Spleen (tissue), 7 donors: ENCODE data around the gene ATP13A4.

Source experiments
- POLR2A ChIP-seq, 3 donors: fragments of 450-650 bp; IDR thresholded peaks; one replicate each; pipeline ENCODE4 v1.5.1; 2017; ENCODE audit warnings: antibody characterized with exemption in 3 of 3, mild to moderate bottlenecking in 1 of 3
- POLR2AphosphoS5 ChIP-seq, 3 donors: sonication (generic); formaldehyde crosslinking; IDR thresholded peaks; one replicate each; pipeline ENCODE4 v1.5.1; 2017; ENCODE audit warnings: antibody characterized with exemption in 3 of 3
- TF ChIP-seq, protein P1 (sequence below), 11 experiments: fragments of 200-600 bp in 7 of 11; fragments of 450-650 bp in 4 of 11; sonication (generic) in 4 of 11; IDR thresholded peaks in 8 of 11; conservative IDR thresholded peaks in 3 of 11; 1 replicate in 7 of 11; 2 replicates in 4 of 11; pipeline versions ENCODE4 v1.4.0 to v1.8.0; 2016 to 2021; ENCODE audit warnings: antibody characterized with exemption in 11 of 11, inconsistent platforms in 4 of 11, mild to moderate bottlenecking in 1 of 11
- donor health status: DM: no; HTN: no; CAD: no; lungs with moderate emphysema.
- donor health status: DM: no; HTN: no; CAD: no.
- donor health status: DM: no; HTN: no; CAD: no.

DNA sequence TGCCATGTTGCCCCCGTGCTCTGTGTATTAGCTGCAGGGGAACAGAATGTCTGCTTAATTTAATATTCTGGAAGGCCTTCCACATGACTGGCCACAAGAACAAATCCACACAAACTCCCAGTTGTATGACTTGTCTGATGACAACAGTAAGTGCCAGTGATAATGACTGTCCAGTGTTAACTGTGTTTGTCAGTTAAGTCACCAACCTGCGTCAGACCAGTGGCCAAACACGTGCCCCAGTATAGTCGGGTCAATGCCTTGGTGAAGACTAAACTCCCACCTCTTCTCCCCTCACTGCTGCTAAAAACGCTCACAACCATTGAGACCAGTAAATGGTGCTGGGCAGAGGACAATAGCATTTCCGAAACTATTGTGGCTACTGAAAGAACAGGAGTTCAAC lies 166.3 kb downstream of the ATP13A4 start:
- TF ChIP-seq POLR2A (IDR thresholded peaks at IDR 0.05) (no peak), POLR2AphosphoS5 (IDR thresholded peaks at IDR 0.05) (no peak)
- TF ChIP-seq, protein P1, sequence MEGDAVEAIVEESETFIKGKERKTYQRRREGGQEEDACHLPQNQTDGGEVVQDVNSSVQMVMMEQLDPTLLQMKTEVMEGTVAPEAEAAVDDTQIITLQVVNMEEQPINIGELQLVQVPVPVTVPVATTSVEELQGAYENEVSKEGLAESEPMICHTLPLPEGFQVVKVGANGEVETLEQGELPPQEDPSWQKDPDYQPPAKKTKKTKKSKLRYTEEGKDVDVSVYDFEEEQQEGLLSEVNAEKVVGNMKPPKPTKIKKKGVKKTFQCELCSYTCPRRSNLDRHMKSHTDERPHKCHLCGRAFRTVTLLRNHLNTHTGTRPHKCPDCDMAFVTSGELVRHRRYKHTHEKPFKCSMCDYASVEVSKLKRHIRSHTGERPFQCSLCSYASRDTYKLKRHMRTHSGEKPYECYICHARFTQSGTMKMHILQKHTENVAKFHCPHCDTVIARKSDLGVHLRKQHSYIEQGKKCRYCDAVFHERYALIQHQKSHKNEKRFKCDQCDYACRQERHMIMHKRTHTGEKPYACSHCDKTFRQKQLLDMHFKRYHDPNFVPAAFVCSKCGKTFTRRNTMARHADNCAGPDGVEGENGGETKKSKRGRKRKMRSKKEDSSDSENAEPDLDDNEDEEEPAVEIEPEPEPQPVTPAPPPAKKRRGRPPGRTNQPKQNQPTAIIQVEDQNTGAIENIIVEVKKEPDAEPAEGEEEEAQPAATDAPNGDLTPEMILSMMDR (IDR thresholded peaks at IDR 0.05 in 8 of 11, conservative IDR thresholded peaks at IDR 0.05 in 3 of 11), result no peak
